HG02759 (cell line): ENCODE data around the gene MYLK4.

Experiments used
- ATAC-seq: cut with Tn5 transposase; IDR thresholded peaks from one replicate; pipeline ENCODE4 v1.9.1; 2021; ENCODE audit warnings: mild to moderate bottlenecking, moderate library complexity; ENCODE audit not compliant: unreplicated experiment

The MYLK4 gene

DNA sequence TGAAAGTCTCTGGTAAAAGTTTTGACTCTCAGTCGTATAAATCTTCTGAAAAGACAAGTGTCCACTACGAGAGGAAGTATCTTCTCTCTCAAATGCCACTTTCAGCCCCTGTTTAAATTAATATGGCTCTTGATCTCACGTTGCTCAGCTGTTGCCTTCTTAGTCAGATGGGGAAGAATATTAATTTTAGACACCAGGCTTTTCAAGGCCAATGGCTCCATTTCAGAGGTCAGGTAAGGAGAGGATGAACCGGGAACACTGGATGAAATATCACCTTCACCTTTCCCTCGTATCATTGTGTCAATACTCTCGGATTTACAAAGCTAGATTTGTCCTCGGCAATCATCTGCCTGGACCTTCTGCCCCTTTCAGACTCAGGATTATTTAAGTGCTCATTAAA lies at the start of gene MYLK4:
Gene MYLK4, minus strand, starts transcription at position 91 of the 400 bp plus-strand sequence. CDS start 1,628 bp downstream, outside the sequence.
- ATAC-seq: no peak

DNA sequence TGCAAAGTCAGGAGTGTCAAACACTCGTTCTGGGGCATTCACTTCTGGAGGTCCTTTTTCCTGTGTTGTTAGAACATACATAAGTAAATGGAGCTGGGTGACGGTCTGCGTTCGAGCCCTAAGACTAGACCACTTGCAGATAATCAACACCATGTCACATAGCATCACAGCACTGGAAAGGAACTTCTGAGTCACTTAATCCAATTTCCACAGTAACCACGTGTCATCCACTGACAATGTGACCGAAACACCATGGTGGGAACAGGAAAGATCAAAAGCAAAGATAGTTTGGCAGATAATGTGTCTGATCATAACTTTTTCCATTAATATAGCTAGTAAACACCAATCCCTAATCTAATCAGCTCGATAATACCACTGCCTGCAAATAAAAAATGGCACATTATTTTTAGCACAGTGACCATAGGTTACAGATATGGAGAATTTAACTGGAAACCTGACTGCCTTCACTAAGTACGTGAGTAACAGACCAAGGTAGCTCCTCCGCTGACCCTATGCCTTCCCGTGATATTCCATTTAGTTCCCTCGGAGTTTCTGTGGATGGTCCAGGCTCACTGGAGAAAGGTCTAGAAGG lies 49.3 kb upstream of the MYLK4 start:
- no peak for ATAC-seq

DNA sequence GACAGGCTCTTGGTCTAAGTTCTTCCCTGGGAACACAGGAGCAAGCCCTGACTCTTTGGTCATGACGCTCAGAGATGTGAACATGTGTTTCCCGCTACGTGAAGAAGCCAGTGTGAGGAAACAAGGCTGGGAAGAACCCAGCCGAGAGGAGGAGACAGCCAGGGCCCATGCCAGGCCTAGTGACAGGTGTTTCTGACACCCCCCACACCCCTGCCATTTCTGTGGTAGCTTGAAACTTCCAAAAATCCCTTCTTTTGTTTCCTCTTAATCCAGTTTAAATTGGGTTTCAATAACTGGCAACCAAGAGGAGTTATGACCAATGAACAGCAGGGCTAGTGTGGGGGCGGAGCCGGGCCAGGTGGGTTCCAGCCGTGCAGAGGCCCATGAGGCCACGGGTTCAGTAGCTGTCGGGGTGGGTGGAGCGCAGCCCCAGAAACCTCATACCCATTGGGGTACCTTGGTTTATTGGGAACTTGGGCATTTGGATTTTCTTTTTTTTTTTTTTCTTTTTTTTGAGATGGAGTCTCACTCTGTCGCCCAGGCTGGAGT lies 47.9 kb upstream of the MYLK4 start:
- no peak for ATAC-seq

DNA sequence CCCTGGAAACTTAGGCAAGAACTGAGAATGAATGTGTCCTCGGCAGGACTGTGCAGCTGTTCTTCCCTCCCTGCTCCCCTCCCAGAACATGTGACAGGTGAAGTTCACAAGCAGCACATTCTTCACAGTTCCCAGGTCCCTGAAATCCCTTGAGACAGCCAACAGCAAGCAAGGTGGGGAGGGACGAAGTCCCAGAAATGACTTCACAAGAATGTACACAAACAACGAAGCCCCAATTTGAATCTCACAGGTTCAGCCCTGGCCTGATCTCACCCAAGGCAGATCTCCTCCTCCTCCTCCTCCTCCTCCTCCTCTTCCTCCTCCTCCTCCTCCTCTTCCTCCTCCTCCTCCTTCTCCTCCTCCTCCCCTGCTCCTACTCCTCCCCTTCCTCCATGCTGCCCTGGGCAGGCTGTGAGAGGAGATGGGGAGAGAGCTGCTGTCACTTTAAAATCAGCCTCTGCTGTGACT lies 46.9 kb upstream of the MYLK4 start:
- ATAC-seq: no peak

DNA sequence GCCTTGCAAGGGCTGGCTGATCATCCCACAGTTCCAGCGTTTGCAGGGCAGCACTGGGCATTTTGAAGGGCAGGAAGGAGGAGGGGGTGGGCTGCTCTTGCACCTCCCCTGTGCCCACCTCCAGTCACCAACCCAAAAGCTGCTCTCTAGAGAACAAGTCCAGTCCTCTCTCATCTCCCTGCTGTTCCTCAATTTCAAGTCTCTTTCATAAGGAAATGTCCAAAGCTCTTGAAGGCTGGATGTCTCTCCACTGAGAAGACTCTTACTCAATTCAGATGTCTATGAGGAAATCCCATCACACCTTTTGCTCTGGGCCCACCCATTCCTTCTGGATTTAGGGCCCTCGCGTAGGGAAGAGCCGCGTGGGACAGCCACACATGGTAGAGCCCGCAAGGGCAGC lies 46.1 kb upstream of the MYLK4 start:
- ATAC-seq: no peak

DNA sequence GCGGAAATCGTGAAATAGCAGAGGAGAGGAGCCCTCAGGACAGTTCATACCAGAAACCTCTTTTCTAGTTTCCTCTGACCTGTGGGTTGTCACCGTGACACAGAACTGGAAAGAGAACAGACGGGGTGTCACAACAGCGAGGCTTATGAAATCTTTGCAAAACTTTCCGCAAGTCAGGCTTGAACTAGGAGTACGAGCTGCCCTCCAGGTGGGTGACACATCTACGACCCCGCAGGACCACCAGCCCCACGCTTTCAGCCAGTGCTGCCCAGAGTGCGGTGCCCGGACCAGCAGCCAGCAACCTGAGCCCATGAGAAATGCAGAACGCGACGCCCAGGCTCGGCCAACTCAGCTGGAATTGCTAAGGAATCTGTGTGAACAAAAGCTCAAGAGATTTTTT lies 45.2 kb upstream of the MYLK4 start:
- no peak for ATAC-seq

DNA sequence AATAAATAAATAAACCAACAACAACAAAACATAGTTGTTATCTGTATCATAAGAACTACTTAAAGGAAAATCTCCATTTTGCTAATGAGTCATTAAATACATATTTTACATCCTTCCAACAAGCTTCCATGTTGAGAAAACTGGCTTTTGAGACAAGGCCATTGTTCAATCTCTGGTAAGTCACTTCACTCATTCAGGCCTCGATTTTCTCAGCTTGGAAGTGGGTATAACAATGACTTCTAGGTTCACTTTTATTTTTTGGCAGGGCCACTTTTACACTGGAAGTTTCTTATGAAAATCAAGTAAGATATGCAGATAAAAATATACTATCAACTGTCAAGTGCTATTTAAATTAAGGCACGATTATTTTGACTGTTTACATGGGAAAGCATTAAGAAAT lies 44.4 kb upstream of the MYLK4 start:
- no peak for ATAC-seq

DNA sequence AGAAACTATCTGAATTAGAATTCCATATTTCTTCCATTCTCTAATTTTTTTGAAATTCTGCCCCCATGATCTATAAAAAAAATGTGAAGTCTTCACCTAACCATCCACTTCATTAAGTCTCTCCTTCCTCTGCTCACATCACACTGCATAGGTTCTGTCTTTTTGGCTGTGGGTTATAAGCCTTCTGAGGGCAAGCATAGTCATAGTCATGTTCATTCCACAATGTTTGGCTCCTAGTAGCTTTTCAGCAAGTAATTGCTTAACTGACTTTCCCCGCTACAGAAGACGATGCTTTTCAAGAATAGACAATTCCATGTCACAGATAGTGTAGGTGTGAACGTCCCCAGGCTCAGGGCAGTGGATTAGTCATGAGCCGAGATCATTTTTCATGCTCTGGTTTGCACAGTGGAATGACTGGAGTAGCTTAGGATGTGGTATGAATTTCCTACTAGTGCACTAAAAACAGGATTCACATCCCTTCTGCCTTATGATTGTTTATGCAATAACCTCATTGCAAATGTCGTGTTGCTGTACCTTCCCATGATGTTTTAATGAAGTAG lies 43.5 kb upstream of the MYLK4 start:
- ATAC-seq: no peak

DNA sequence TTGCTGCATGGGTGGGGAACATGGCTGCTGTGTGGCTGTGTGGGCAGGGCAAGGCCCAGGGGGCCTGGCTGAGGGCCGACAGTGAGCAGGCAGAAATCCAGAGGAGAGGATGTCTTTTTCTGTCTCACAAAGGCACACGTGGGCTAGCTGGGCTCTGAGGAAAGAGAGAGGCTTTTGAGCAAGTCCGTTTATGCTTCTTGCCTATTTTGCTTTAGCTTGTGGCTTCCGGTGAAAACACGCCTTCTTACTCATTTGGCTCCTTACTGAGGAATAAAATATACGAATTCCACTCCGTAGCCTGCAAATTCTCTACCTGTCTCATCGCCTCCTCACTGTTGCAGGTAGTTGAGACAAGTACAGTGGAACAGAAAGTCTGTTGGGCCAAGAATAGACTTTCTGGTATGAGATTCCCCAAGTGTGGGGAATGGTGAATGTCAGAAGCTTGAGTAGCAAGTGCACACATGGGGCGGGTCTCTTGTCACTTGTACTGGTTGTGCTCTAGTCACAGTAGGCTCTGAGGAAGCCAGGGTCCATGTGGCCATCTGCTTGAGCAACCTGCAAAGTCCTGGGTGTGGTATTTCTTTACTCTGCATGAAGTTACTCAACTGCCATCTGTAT lies 42.9 kb upstream of the MYLK4 start:
- no peak for ATAC-seq

DNA sequence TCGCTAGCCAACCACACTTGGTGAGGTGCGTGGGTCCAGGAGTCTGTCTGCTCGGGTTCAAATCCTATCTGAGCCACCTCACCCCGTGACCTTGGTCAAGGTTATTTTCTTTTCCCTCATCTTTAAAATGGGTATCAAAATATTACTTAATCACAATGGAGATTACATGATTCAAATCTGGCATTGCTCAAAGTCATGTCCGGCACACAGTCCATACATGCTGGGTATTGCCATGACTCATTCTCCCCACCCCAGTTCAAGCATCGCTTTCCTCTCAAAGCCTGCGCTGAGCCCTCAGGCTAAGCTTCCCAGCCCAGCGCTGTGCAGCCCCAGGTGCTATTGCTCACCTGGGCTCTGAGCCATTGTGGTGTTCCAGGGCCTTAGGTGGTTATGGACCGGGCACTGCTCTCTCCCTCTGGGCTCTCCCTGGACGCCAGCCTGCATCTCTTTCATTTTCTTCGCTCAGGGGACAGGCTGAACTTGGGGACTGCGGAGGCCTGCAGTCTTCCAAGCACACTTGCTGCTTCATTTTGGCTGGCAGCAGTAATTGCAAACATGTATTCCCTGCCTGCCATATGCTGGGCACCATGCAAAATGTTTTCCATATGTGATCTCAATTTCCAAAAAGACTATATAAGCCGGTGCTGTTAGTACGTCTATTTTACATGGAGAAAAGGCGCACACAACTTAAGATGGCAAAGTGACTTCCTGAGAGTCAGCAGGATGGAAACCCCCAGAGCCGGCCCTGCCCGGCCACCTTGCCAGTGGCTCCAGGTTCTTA lies 41.8 kb upstream of the MYLK4 start:
- no peak for ATAC-seq

DNA sequence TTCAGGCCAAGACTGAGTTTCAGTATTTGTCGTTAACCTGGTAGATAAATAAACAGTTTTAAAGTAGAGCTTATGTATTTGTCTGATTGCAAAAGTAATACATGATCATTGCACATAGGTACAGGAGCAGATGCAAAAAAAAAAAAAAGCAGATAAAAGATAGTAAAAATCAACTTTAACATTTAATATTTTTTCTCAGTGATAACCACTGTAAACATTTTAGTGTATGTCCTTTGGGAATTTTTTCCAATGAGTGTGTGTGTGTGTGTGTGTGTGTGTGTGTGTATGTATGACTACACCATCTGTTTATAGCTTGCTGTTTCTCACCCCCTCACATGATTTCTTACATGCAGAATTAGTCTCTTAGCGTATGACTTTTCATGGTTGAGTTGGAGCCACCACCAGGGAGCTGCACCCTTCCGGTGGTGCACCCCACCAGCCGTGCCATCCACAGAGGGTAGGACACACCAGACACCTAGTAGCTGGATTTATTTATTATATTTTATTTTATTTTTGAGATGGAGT lies 40.8 kb upstream of the MYLK4 start:
- no peak for ATAC-seq

DNA sequence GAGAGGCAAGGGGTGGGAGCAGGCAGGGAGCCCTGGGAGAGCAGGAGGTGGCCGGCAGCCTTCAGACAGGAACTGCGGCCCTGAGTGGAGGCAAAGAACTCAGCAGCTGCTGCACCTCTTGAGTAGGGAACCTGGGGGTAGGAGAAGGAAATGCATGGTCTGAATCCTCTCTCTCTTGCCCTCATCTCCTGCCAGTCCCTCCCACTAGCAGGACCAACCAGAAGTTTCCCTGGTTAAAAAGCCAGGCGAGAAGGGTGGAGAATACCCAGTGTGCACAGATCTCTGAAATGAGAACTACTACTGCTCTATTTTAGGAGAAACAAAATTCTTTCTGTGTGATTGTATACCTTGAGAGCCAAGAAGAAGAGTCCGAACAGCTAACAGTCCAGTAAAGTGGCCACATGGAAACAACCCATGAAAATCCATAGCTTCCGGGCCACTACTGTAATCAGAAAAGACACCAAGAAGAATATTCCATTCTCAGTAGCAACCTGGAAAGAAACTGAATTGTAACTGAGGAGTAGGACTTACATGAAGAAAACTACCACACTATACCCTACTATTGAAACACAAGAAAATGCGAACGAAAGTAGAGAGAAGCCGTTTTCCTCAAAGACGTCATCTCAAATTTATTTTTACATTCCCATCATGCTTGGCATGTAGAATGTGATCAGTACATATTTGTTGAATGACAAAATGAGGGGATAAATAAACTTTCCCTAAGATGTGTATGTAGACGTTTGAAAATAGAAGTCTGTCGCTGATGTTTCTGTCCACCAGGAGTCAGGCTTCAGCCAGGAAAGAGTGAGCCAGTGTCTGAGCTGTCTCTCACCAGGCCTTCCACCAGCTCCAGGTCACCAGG lies 40.1 kb upstream of the MYLK4 start:
- no peak for ATAC-seq

DNA sequence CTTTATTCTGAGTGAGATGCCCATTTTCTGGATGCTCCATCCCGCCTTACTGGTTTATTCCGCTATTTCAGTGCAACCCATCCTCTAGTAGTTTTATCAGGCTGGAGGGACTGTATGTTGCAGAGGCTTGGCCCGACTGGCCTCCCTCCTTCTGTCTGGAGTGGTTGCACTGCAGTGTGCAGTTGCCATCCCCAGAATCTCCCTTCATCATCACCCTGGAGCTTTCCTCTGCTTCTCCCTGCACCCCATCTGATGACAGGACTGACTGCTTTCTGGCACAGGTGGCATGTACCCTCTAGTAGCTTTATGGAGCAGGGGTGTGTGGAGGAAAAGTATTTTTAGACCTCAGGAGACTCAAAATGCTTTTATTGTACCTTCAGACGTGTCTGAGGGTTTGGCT lies 35.5 kb upstream of the MYLK4 start:
- no peak for ATAC-seq

DNA sequence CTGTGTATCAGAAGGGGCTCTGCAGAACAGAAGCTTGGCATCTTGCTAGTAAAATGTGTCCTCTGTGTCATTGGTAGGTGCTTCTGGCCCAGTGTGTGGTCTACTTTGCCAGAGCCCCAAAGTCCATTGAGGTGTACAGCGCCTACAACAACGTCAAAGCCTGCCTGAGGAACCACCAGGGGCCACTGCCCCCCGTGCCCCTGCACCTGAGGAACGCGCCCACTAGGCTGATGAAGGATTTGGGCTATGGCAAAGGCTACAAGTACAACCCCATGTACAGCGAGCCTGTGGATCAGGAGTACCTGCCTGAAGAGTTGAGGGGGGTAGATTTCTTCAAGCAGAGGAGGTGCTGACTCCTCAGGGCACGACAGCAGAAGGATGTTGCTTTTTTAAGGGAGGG lies 34.2 kb upstream of the MYLK4 start:
- ATAC-seq: no peak

DNA sequence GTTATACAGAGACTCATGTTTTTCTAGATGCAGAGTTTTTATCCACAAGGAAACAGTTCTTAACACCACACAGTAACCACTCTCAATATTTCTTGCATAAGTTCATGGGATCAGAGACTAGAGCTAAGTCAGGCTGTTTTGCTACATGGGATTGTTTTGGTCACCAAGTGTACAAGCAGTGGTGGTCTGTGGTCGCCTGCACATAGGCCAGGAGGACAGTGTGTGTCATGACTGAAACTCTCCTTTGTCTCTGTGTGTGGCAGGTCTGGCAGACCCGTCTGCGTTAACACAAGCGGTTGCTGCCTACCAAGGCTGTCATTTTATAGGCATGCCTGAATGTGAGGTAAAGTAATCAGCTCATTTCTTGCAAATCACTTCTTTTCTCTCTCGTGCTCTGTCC lies 33.3 kb upstream of the MYLK4 start:
- ATAC-seq: no peak

DNA sequence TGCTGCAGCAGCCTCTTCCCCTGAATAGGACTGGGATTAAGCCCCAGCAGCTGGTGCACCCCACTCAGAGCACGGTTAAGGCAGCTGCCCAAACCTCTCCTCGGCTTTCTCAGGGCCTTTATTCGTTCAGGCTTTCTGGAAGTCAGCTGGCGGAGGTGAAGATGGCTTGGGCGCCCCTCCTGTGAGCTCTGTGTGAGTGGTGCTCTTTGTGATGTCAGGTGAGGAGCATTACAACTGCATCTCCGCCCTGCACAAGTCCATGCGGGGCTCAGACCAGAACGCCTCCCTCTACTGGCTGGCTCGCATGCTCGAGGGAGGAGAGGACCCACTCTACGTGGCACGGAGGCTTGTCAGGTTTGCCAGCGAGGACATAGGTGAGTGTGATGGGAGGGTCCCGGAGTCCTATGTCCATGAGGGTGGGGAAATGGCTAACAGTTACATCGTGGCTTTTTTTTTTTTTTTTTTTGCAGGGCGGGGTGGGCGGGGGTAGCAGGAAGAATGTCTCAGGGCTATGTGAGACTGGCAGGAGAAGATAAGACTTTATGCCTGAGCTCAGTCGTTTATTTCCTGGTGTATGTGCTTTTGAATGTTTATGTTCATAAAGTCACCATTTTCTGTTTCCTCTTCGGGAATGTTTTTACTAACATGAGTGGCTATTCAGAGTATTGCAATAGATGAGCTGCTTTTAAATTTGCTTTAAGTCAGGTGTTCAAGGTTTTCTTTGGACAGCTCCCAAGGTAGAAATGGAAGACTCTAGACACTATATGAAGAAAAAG lies 32.7 kb upstream of the MYLK4 start:
- ATAC-seq: no peak

DNA sequence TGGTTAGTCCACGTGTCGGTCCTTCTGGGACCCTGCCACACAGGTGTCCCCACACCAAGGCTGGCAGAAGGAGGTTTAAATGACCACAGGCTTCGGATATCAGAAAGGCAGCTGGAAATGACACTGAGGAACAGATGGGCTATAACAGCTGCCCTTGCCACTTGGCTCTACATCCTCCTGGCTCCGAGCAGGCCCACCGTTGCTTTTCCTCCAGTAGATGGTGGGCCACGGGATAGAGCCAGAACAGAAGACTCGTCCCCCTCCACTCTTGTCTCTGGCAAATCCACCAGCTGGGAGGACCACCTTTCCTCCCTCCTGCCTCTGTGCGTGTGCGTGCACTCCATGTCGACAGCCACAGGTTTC lies 32.1 kb upstream of the MYLK4 start:
- no peak for ATAC-seq

DNA sequence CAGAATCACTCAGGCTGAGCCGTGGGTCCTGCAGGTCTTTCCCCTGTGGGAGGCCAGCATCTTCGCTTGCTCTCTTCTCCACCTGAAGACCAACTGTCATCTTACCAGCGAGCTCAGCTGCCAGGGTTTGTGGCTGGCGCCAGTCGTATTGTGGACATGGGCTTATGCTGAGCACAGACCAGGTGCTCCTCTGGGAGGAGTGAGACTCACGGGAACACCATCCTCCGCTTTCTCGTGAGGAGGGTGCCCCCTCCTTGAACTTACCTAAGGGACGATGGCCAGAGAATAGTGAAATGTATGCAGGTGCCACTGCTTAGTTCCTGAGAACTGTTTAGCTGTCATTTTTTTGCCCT lies 31.6 kb upstream of the MYLK4 start:
- ATAC-seq: no peak

DNA sequence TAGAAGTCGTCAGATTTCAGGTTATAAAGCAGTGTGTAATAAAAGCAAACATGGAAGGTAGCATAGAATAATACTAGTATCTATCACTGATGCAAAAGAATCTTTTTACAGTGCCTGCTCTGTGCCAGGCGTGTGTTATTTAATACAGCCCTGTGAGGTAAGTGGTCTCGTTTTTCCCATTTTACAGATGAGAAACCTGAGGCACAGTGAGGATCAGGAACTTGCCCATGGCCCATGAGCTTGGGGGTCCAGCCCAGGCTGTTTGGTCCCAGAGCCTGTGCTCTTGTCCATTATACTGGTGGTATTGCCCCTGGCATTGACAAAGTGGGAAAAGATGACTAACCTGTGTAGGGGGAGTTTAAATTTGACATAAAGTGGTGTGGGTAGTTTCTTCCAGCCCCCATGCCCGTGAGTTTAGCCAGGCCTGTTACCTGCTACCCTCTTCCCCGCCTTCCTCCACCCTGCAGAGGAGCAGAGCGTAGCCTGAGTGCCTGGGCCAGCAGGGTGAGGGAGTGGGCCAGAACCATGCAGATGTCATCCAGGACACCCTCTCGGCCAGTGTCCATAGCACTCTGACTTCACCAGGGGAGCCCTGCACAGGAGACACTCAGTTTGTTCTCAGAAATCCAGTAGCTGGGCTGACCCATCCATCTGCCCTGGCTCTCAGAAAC lies 31.1 kb upstream of the MYLK4 start:
- ATAC-seq: no peak
